HEK293T (cell line): ENCODE data around the gene CFAP97D2.

Source experiments
- CTBP1 ChIP-seq: fragments of 450-650 bp; IDR thresholded peaks from 2 replicates; pipeline ENCODE4 v1.6.1; 2016; ENCODE audit warnings: borderline replicate concordance
- LEF1 ChIP-seq: fragments of 450-650 bp; IDR thresholded peaks from 2 replicates; pipeline ENCODE4 v1.6.1; 2017; ENCODE audit warnings: mild to moderate bottlenecking, borderline replicate concordance
- SP1 ChIP-seq: fragments of 450-650 bp; IDR thresholded peaks from 2 replicates; pipeline ENCODE4 v1.6.1; 2017
- SUZ12 ChIP-seq: fragments of 450-650 bp; IDR thresholded peaks from 2 replicates; pipeline ENCODE4 v1.6.1; 2016; ENCODE audit warnings: mild to moderate bottlenecking

DNA sequence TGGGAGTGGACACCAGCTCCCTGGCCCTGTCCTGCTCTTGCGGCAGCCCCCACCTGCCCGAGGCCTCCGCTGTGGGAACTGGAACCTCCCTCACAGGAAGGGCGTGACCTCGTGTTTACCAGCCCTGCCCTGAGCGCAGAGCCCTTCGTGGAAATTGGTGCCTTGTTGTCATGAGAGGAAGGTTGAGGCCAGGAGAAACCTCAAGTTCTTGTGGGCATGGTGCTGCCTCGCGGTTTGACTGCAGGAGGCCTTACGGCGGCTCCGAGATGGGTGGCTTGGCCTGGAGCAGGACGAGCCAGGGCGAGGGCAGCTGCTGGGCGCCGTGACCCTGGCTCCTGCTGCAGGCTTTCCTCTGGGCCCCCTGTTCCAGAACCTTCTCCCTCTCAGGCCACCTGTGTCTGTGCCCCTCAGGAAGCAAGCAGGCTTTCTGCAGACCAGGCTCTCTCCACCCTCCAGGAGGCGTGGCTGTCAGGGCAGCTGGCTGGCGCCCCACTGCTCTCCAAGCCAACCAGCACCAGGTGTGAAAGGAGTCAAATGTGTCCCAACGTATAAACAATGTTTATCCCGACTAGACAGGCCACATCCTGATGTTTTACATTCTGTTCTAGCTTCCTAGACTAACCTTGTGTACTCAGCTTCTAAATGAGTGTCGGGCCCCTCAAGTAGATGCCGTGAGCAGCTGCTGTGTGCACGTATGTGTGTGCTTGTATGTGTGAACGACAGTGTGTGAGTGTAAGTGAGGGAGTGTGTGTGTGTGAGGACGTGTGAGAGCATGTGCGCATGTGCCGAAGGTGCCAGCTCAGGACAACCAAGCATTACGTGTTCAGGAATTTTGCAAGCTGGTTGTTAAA is 36.2 kb upstream of the CFAP97D2 start:
- no peak for TF ChIP-seq SP1
- no peak for TF ChIP-seq CTBP1
- no peak for TF ChIP-seq LEF1
- no peak for TF ChIP-seq SUZ12
